HFFc6 (cell line): Measurements from ENCODE around the gene ZKSCAN2. TPM values are rescaled to one million over a fixed set of nuclear protein-coding genes. Genes with fewer than 3 reads are reported as not detected.

Experiments used
- DNase-seq: peaks from one replicate; pipeline ENCODE4 v3.0.0-alpha.2; 2018
- H3K27ac Mint-ChIP-seq: 2 replicates; pipeline ENCODE4 v1.8.0; 2020; ENCODE audit warnings: mild to moderate bottlenecking, mixed read lengths
- H3K27me3 Mint-ChIP-seq: 2 replicates; pipeline ENCODE4 v1.8.0; 2021; ENCODE audit warnings: mild to moderate bottlenecking, moderate library complexity, mixed read lengths; ENCODE audit not compliant: insufficient read depth
- H3K36me3 Mint-ChIP-seq: 2 replicates; pipeline ENCODE4 v1.8.0; 2021; ENCODE audit warnings: low read depth, mixed read lengths
- H3K4me1 Mint-ChIP-seq: 2 replicates; pipeline ENCODE4 v1.8.0; 2020; ENCODE audit warnings: low read depth, mixed read lengths
- H3K4me3 Mint-ChIP-seq: 2 replicates; pipeline ENCODE4 v1.8.0; 2020; ENCODE audit warnings: mild to moderate bottlenecking, moderate library complexity, mixed read lengths
- H3K9me3 Mint-ChIP-seq: 2 replicates; pipeline ENCODE4 v1.8.0; 2020; ENCODE audit warnings: mild to moderate bottlenecking, mixed read lengths
- CTCF ChIP-seq: fragments of 200-600 bp; sonication (generic); IDR thresholded peaks from 2 replicates; pipeline ENCODE4 v1.5.0; 2021; ENCODE audit warnings: antibody characterized with exemption, mild to moderate bottlenecking
- total RNA-seq, 6 experiments: library from RNA; stranded (reverse); fragmentation: NEBNext Ultra II Directional; extraction: Animal tissue kit (Norgen Biotek cat#: 25700); gene quantifications; 2 replicates in 1 of 6; 3 replicates in 5 of 6; pipeline ENCODE4 v1.2.3, GENCODE V29; 2021

The ZKSCAN2 gene
- total RNA-seq, 6 experiments from 2014 or later = 4.0 to 4.8 (median 4.2) TPM

DNA sequence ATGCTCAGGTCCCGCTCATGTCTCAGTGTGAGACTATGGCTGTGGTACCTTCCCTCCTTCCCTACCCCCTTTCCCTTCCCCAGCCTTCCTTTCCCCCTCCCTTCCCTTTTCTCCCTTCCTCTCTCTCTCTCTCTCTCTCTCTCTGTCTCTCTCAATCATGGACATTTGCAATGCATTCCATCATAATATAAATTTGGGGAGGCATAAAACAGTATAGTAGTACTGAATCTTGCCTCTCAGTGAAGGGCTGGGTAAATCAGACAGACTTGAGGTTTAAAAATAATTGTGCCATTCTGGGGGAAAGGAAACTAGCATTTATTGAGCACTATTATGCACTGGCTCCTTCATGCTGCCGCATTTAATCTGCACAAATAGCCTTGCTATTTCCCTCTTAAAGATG, 4.3 kb downstream of the ZKSCAN2 start:
- Mint-ChIP-seq H3K27me3 (peaks cover 4% of the 10 kb centered on the region), H3K4me1 (peaks cover 22% of the 10 kb centered on the region), H3K27ac (no peak overlapping the region), H3K36me3 (peaks cover 14% of the 10 kb centered on the region), H3K9me3 (peaks cover 3% of the 10 kb centered on the region; the same call in 1 of the 2 replicates), H3K4me3 (no peak overlapping the region)
- TF ChIP-seq CTCF = no peak
- DNase-seq = no peak

- no peak overlapping the region for H3K4me3 Mint-ChIP-seq
- TF ChIP-seq CTCF = no peak
- peaks cover 6% of the 10 kb centered on the region for H3K4me1 Mint-ChIP-seq
- peaks cover 5% of the 10 kb centered on the region; the same call in 1 of the 2 replicates for H3K9me3 Mint-ChIP-seq
- peaks cover 35% of the 10 kb centered on the region for H3K36me3 Mint-ChIP-seq
- no peaks in the 10 kb centered on the region for H3K27me3 Mint-ChIP-seq
- no peak overlapping the region for H3K27ac Mint-ChIP-seq
- no peak for DNase-seq
These were observed 7.2 kb downstream of the ZKSCAN2 start for GRCh38 chr16:25250467-25250866.

DNA sequence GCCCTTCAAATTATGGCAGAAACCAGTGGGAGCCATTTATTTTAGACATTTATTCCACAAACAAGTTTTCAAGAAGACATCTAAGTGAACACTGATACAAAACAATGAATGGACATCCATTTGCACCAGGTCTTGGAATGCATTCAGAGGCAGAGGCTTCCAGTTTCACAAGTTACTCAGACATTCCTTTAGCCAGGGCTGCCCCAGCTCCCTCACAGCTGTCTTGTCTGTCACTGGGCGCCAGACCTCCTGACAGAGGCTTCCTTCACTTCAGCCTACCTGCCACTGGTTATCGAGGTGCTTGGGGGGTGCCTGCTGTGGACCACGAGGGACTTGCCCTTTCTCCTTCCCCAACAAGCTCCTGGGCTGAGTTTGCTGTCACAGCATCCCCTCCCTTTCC, 21.7 kb downstream of the ZKSCAN2 start:
- TF ChIP-seq CTCF = no peak
- DNase-seq = peak; percentile 10
- Mint-ChIP-seq H3K36me3 (no peaks in the 10 kb centered on the region), H3K4me1 (no peaks in the 10 kb centered on the region), H3K27ac (no peak overlapping the region), H3K9me3 (no peaks in the 10 kb centered on the region), H3K27me3 (no peaks in the 10 kb centered on the region; the same call in none of the 2 replicates), H3K4me3 (no peak overlapping the region)

GRCh38 chr16:25228372-25228771, 29.3 kb downstream of the ZKSCAN2 start:
- Mint-ChIP-seq H3K27me3 (peaks cover 4% of the 10 kb centered on the region; the same call in 1 of the 2 replicates), H3K4me3 (no peak overlapping the region), H3K9me3 (no peaks in the 10 kb centered on the region), H3K27ac (no peak overlapping the region), H3K4me1 (peaks cover 6% of the 10 kb centered on the region), H3K36me3 (no peaks in the 10 kb centered on the region)
- no peak for TF ChIP-seq CTCF
- no peak for DNase-seq

DNA sequence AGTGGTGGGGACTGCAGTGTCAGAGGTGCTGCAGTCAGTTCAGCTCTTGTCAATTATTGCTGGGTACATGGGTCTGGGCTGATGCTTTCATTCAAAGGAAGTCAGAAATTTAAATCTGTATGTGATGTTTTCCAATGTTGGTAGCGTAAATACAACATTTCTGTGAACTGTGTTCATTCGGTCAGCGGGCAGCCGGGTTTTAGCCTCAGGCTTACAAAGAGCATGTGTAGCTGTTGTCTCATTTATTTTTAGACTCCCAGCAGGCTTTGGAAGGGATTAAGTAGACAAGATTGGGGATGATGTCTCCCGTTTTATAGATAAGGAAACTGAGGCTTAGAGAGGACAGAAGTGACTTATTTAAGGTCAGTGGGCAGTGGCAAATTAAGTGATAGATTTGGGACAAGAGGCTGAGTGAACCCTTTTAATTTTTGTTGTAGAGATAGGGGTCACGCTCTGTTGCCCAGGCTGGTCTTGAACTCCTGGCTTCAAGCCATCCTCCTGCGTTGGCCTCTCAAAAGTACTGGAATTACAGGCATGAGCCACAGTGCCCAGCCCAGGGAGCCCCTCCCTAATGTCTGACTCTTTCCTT, 32.8 kb downstream of the ZKSCAN2 start:
- Mint-ChIP-seq H3K4me3 (no peak overlapping the region), H3K27me3 (peaks cover 8% of the 10 kb centered on the region), H3K36me3 (no peaks in the 10 kb centered on the region), H3K27ac (no peak overlapping the region), H3K4me1 (peaks cover 6% of the 10 kb centered on the region), H3K9me3 (no peaks in the 10 kb centered on the region)
- DNase-seq = no peak
- TF ChIP-seq CTCF = no peak

- Mint-ChIP-seq H3K27ac (no peak overlapping the region), H3K4me1 (peaks cover 6% of the 10 kb centered on the region), H3K27me3 (peaks cover 11% of the 10 kb centered on the region), H3K4me3 (no peak overlapping the region), H3K36me3 (no peaks in the 10 kb centered on the region), H3K9me3 (no peaks in the 10 kb centered on the region)
- DNase-seq = no peak
- TF ChIP-seq CTCF = no peak
These were observed 33.7 kb downstream of the ZKSCAN2 start for GRCh38 chr16:25223964-25224363.
